ENCODE results near the gene RAB11FIP3. TPM values are rescaled to one million over a fixed set of nuclear protein-coding genes. Genes with fewer than 3 reads are reported as not detected.

Gene RAB11FIP3
- polyA plus RNA-seq, 2 of the 4 experiments (the other 2 are of a cell fraction): 6.7 to 18.0 TPM

- POLR2A ChIA-PET: interaction anchor here (0.8 kb wide), 1 partner anchor 39 kb away, joined by 4 read pairs; the partner anchor contains the start of gene DECR2
Measured at GRCh38 chr16:440627-441026, 15.2 kb downstream of the RAB11FIP3 start.

GRCh38 chr16:441447-441846 lies 16.0 kb downstream of the RAB11FIP3 start:
- no peak for DNase-seq (ENCODE audit: low read depth in 1 of 2, low spot score in 1 of 2)
- ChIA-PET POLR2A (no interaction called here), CTCF (no interaction called here)
- ATAC-seq: no peak
- Histone ChIP-seq H3K27ac (no peak overlapping the region), H3K9me3 (no peaks in the 10 kb centered on the region), H3K4me3 (no peak overlapping the region), H3K4me1 (peaks cover 7% of the 10 kb centered on the region; the same call in 1 of the 3 replicates), H3K4me2 (no peak overlapping the region)
- TF ChIP-seq RARB (CRISPR knock-in tag; IDR thresholded peaks at IDR 0.05) (no peak), TP53 (CRISPR knock-in tag; IDR thresholded peaks at IDR 0.05) (no peak), POLR2AphosphoS2 (conservative IDR thresholded peaks at IDR 0.05; ENCODE audit: low read length) (no peak), BCL3 (IDR thresholded peaks at IDR 0.05) (no peak), NFE2L2 (conservative IDR thresholded peaks at IDR 0.05; ENCODE audit: low read length) (no peak), GATA3 (IDR thresholded peaks at IDR 0.05; ENCODE audit: borderline replicate concordance) (no peak), PBX3 (IDR thresholded peaks at IDR 0.05) (no peak), ATOH8 (CRISPR knock-in tag; IDR thresholded peaks at IDR 0.05; ENCODE audit: low read depth) (no peak), NR3C1 (IDR thresholded peaks at IDR 0.05) (no peak), ESRRA (IDR thresholded peaks at IDR 0.05; ENCODE audit: borderline replicate concordance, low read length) (no peak), SREBF2 (IDR thresholded peaks at IDR 0.05) (no peak), ZC3H11A (IDR thresholded peaks at IDR 0.05) (no peak), USF2 (IDR thresholded peaks at IDR 0.05) (no peak), FOXS1 (CRISPR knock-in tag; IDR thresholded peaks at IDR 0.05) (no peak), HEYL (CRISPR knock-in tag; IDR thresholded peaks at IDR 0.05) (no peak), CBX8 (IDR thresholded peaks at IDR 0.05) (no peak), HOXA7 (CRISPR knock-in tag; IDR thresholded peaks at IDR 0.05) (no peak), CEBPB (IDR thresholded peaks at IDR 0.05) (no peak)
- FAIRE-seq: no peak
- WGBS (ENCODE audit: missing lambda C conversion rate): 91% methylated on average over 6 of the region's 6 CpGs

More at GRCh38 chr16:440627-441026, 15.2 kb downstream of the RAB11FIP3 start:
- Histone ChIP-seq H3K4me1 (peaks cover 14% of the 10 kb centered on the region; the same call in 2 of the 3 replicates), H3K4me3 (no peak overlapping the region), H3K4me2 (no peak overlapping the region), H3K27ac (no peak overlapping the region), H3K9me3 (no peaks in the 10 kb centered on the region)
- CTCF ChIA-PET: interaction anchor here (1.9 kb wide), 1 partner anchor 12 kb away, joined by 5 read pairs; no protein-coding TSS in a partner anchor
- no peak for DNase-seq (ENCODE audit: low read depth in 1 of 2, low spot score in 1 of 2)
- no peak for ATAC-seq
- WGBS (ENCODE audit: missing lambda C conversion rate): 97% methylated on average over 6 of the region's 6 CpGs
- no peak for FAIRE-seq
- TF ChIP-seq RFX5 (IDR thresholded peaks at IDR 0.05): no peak
- no peak for TF ChIP-seq RNF2 (IDR thresholded peaks at IDR 0.05; ENCODE audit: borderline replicate concordance, low read depth)

GRCh38 chr16:442976-443375 lies 17.5 kb downstream of the RAB11FIP3 start:
- POLR2A ChIA-PET: no interaction called here
- DNase-seq (ENCODE audit: low read depth in 1 of 2, low spot score in 1 of 2) (no peak), ATAC-seq (no peak), FAIRE-seq (no peak)
- H3K4me2 ChIP-seq: no peak overlapping the region
- no peaks in the 10 kb centered on the region for H3K9me3 ChIP-seq
- CTCF ChIA-PET: no interaction called here
- H3K27ac ChIP-seq: no peak overlapping the region
- 86% methylated on average over 6 of the region's 6 CpGs for WGBS (ENCODE audit: missing lambda C conversion rate)
- TF ChIP-seq CTCF (IDR thresholded peaks at IDR 0.05): no peak
- TF ChIP-seq KDM5A (IDR thresholded peaks at IDR 0.05): no peak
- no peak for TF ChIP-seq NPAS2 (CRISPR knock-in tag; IDR thresholded peaks at IDR 0.05; ENCODE audit: borderline replicate concordance)
- no peak for TF ChIP-seq HOXA7 (CRISPR knock-in tag; IDR thresholded peaks at IDR 0.05)
- no peak for TF ChIP-seq JUNB (IDR thresholded peaks at IDR 0.05)
- no peak for TF ChIP-seq SMC3 (IDR thresholded peaks at IDR 0.05)
- no peak for TF ChIP-seq FOSL2 (IDR thresholded peaks at IDR 0.05)
- no peak for TF ChIP-seq FOSL2 (CRISPR knock-in tag; IDR thresholded peaks at IDR 0.05)
- no peak for TF ChIP-seq MAX (IDR thresholded peaks at IDR 0.05)
- no peak for TF ChIP-seq NR3C1 (IDR thresholded peaks at IDR 0.05)
- no peak for TF ChIP-seq RNF2 (IDR thresholded peaks at IDR 0.05; ENCODE audit: borderline replicate concordance, low read depth)
- TF ChIP-seq SREBF2 (IDR thresholded peaks at IDR 0.05): no peak
- no peak for TF ChIP-seq ZSCAN20 (CRISPR knock-in tag; IDR thresholded peaks at IDR 0.05)
- no peak for TF ChIP-seq PHF8 (IDR thresholded peaks at IDR 0.05; ENCODE audit: borderline replicate concordance, low read depth)
- no peak for TF ChIP-seq EHMT2 (IDR thresholded peaks at IDR 0.05; ENCODE audit: low read depth)
- TF ChIP-seq ESRRA (IDR thresholded peaks at IDR 0.05; ENCODE audit: borderline replicate concordance, low read length): no peak
- no peak for TF ChIP-seq TFCP2L1 (CRISPR knock-in tag; IDR thresholded peaks at IDR 0.05)
- no peak overlapping the region for H3K4me3 ChIP-seq
- peaks cover 5% of the 10 kb centered on the region; the same call in 1 of the 3 replicates for H3K4me1 ChIP-seq

Data from A549 (cell line).